Pulmonary artery endothelial cell (primary cell): Measurements from ENCODE around the gene ZIC1. TPM values are rescaled to one million over a fixed set of nuclear protein-coding genes. Genes with fewer than 3 reads are reported as not detected.

ENCODE experiments used
- DNase-seq: peaks from one replicate; pipeline ENCODE4 v3.0.0-alpha.2; 2011; ENCODE audit warnings: low read depth, low spot score
- total RNA-seq: library from RNA; depleted of rRNA; stranded (reverse); fragments of >200 nt; gene quantifications from 2 replicates; pipeline ENCODE4 v1.2.3, GENCODE V29; 2014

The ZIC1 gene
- total RNA-seq, 1 donor from 2014 or later, result 6.9 TPM

- DNase-seq, result no peak
Observed at GRCh38 chr3:147380387-147380951, 28.7 kb upstream of the ZIC1 start.

- no peak for DNase-seq
Observed at GRCh38 chr3:147380977-147381376, 28.2 kb upstream of the ZIC1 start.

GRCh38 chr3:147381596-147381995 is 27.6 kb upstream of the ZIC1 start:
- no peak for DNase-seq

GRCh38 chr3:147383617-147384016 is 25.5 kb upstream of the ZIC1 start:
- no peak for DNase-seq

DNA sequence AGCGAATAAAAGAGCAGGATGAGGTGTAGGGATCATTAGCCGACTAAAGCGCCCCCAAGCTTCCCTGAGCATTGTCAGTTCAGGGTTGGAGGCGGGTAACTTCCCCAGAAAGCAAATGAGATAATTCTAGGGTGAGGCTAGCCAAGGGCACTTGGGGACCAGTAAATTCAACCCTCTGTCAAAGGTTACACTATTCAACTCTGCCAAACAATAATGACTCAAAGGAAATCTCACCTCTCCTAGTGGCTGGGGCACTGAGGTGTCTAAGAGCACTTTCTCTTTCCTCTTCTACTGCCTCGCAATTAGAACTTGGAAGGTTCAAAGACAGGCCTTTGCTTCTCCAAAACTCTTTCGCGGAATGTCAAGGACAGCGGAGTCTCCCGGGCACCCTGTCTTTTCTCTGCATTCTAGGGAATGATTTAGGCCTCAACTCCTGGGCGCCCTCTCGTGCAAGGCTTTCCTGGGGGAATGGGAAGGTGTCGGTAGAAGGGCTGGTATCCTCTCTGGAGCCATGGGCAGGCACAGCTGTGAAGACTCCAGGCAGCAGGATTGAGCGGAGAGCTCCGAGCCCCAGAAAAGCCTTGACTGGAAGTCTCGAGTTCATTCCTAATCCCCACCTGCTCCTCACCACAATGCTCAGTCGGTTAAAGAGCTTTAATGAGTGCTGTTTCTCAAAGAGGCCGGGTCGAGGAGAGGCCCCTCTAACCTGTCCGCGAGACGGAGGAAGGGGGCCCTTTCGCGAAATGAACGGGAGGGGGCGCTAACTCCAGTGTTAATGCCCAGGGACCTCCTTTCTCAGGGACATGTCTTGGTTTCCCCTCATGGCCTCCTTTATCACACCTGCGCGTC is 24.7 kb upstream of the ZIC1 start:
- DNase-seq, result no peak

DNA sequence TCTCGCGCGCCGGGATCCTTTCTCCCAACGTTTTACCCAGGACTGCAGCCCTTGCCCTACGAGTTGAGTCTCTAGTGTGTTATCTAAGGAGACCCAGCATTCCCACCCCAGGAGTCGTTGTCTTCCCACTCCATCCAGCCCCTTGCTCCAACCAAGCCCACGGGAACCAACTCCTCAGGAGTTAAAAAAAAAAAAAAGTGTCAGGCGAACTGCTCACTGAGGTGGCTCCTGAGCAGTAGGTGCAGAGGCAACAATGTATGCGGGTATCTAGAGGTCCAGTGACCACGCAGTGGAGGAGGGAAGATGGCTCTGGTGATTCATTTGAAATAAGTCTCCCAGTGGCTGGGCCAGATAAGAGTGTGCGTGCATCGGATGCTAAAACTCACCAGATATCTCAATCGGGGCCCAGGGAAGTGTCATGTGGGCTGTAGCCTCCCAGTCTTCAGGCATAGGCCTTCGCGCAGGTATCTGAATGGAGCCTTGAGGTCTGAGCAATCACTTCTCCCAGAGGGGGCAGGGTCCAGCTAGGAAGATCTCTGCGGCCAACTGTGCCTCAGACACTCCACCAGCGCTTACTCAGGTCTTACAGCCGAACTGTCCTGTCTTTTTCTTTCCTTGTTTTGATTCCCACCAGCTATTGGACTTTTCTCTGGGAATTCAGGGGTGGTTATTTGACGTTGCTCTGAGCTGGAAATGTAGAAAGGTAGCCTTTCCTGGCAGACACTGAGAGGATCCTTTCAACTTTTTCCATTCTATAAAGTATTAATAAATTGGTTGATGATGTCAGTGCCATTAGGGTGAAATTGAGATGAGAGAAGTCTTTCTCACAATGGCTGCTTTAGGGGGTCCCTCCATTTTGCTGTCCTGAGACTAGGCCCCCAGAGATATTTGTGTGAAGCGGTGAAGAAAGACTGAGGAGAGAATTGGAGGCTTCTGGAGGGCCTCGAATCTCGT is 23.8 kb upstream of the ZIC1 start:
- DNase-seq, result no peak

DNA sequence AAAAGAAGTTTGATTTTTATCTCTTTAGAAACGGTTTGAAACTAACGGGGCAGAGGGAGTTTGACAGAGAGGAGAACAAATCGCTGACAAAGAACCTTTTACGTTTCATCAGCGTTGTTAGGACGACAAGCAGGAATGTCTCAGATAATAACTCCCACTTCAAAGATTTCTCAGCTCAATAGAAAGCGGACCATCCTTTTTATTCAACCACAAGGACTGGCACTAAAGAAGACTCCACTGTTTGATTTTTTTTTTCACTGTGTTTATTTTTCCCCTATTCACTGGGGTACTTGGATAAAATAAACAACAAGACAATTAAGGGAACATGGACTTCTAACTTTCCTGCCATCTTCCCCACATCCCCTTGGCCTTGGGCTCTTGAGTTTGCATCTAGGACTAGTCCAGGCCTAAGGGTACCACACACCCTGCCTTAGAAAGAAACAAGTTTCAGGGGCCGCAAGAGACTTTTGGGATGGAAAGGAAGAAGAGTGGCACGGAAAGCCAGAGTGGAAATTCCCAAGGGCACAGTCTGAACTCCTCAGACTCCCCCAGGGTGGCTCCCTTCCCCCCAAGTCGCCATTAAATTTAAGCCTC is 21.8 kb upstream of the ZIC1 start:
- no peak for DNase-seq

GRCh38 chr3:147387885-147388699 is 21.1 kb upstream of the ZIC1 start:
- no peak for DNase-seq

DNA sequence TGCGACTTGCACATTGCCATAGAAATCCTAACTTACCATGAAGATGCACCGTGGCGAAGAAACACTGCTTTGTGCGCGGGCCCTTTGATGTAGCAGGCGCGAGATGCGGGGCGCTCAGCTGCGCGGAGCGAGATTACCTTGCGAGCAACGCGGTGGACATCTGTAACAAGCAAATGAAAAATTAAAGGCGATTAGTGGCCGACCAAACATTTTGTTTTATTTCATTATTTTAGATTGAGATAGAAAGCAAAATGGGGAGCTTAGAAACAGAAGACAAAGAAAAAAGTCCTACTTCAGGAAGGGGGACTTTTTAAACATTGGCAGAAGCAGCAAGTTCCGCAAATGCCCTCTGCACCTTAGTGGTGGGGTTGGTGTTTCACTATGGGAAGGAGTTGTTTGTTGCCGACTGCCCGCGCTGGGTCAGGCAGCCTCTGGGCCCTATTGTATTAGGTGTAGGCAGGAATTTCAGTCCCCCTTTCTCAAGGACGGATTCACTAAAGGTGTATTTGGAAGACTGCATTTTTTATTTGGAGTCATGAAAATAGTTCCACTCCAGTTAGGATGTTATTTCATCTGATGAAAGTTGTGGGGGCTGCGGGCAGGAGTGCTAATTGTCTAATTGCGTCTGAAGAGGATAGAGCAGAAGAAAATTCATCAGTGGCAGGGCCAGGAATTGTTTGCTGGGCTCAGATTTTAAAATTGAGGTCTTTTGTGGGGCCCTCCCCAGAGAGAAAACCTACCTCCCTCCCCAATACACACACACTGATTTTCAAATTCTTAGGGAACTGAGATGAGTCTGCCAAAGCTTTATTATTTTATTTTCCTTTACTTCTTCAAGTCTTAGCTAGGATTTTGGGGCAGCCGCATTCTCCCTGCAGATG is 20.2 kb upstream of the ZIC1 start:
- no peak for DNase-seq

DNA sequence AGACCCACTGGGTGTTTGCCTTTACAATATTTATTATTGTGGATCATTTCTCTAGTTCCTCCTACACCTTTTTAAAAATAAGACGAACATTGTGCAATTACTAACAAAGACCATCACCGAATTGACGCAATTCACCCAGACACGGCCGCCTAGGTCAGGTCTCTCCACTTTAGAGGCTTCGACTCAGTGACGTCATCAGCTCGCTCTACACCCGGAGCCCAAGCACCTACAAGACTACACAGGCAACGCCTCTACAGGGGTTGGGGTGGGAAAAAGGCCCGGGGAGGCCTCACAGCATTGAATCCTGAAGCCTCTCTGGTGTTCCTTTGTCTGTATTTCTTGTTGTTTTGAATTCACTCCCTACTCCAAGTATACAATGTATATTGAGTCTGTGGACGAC is 19.4 kb upstream of the ZIC1 start:
- no peak for DNase-seq

DNA sequence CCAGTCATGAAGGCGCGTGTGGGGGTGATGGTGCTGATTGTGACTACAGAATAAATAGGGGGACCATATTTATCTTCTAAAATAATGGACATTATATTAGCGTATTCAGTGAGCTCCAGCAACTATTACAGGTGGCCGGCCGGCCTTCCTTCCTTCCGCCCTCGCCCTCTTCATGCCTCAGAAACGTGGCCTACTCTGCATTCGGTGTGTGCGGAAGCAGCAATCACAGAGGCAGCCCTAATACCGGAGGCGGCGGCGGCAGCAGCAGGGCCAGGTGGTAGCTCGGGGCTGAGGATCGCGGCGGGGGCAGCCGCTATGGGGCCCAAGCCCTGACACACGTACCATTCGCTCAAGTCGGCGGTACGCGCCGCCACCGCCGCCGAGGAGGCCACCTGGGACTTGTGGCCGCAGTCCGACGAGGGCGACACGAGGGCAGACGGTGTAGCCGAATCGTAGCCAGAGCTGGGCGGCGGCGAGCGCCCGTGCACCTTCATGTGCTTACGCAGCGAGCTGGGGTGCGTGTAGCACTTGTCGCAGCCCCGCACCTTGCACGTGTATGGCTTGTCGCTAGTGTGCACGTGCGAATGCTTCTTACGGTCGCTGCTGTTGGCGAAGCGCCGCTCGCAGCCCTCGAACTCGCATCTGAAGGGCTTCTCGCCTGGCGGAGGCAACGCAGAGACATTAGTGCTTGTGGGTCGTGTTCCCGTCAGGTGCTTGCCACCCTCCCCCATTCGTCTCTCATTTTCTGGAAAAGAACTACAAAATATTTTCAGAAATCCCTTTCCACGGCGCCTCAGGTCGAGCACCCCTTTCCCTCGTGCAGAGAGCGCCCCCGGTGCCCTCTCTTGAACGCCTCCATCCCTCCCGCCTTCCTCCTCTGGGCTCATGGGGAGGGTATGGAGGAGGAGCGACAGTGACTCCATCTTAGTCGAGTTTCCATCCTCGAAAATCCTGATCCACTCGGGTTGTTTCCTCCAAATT is 18.3 kb upstream of the ZIC1 start:
- no peak for DNase-seq

GRCh38 chr3:147391781-147392624 is 17.2 kb upstream of the ZIC1 start:
- DNase-seq, result peak; percentile 51

GRCh38 chr3:147392625-147392946 is 16.6 kb upstream of the ZIC1 start:
- DNase-seq, result no peak

DNA sequence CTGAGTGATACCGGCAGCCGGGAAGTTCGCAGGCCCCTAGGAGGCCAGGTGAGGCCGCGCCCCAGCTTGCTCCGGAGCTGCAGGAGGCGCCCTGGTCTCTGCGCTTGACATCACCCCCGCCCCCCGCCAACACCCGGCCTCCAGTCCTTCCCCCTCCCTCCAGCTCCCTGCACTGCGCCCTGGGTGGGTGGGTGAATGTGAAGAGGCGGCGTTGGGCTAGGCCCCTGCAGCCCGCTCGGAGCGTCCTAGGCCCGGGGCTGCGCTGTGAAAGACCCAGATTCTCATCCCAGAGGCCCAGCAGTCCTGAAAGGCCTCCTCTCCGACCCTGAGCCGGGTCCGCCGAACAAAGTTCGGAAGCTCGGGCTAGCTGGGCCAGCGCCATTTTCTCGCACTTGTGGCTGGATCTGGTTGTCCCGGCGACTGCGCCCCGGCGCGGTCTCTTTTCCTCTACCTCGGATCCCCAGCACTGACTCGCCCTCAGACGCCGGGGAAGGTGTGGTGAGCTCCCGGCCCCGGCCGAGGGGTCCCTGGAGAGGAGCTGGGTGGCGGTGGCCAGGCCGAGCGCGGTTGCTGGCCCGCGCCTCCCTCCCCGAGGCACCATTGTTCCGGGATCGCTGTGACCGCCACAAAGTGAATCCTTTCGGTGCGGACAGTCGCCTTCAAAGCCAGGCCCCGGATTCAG is 15.8 kb upstream of the ZIC1 start:
- no peak for DNase-seq

DNA sequence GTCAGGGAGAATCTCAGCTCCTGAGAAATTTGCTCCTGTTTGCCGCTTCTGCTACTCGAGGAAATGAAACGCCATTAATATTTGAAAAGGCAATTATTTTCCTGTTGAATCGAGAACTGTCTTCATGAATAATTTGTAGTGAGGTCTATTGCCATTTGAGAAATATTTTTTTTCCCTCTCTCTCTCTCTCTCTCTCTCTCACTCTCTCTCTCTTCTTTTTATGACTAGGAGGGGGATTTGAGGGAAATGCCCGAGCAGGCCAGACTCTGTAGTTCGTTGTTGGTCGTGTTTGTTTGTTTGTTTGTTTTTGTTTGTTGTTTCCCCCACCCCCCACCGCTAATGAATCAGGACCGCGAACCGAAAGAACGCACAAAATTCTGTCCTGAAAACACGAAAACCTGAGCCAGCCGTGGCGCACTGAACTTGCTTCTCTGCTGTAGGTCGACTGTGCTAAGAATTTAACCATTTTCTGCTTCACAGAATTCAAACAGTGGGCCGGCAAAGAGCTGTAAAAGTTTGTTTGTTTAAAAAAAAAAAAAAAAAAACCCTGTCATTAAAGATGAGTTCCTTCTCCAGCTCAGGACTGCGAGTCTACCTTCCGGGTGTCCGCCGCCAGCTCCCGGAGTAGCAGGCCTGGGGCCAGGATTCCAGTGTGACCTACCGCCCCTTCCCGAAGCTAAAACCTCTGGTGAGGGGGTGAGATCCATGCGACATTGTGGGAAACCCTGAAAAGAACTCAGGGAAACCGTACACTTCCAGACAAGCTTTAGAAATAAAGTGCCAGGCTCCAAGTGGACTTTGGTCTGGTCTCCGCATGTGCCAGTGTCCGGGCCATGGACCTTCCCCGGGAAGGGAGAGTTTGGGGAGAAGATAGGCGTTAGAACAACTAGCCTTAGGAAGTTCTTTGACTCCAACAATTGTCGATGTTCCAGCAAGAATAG is 15.0 kb upstream of the ZIC1 start:
- no peak for DNase-seq

GRCh38 chr3:147394884-147395225 is 14.3 kb upstream of the ZIC1 start:
- DNase-seq, result no peak
